ENCODE results near the gene OBSCN.

OBSCN gene

DNA sequence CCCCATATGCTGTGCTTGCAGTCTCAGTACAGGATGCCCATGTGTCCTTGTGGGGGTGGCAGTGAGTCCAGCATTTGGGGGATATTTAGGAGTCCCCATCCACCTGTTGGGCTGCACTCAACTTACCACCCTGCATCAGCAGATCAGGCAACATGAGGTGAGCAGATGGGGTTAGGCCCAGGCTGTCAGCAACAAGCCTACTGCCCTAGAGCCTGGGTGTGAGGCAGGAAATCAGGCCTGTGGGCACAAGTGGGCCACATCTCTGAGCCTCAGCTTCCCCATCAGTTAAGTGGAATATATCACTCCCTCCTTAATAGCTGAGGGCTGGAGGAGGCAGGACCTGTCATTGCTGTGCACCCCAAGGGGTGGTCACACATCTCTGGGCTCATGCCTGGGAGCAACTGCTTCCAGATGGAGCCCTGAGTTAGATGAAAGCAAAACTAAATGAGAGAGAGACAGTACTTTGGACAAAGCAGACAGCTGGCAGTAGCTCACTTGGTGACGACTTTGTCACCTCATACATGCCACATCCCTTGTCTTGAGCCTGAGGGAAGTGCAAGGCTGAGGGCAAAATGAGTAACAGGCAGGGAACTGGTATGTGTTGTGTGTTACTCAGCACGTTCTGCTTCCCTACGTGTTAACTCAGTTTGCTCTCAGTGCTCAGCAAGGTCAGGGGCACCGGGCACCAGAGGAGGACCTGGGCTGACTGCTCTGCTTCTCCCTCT is 150.4 kb downstream of the OBSCN start:
- DNase-seq (ENCODE audit: low read depth in 2 of 2) = no peak

DNA sequence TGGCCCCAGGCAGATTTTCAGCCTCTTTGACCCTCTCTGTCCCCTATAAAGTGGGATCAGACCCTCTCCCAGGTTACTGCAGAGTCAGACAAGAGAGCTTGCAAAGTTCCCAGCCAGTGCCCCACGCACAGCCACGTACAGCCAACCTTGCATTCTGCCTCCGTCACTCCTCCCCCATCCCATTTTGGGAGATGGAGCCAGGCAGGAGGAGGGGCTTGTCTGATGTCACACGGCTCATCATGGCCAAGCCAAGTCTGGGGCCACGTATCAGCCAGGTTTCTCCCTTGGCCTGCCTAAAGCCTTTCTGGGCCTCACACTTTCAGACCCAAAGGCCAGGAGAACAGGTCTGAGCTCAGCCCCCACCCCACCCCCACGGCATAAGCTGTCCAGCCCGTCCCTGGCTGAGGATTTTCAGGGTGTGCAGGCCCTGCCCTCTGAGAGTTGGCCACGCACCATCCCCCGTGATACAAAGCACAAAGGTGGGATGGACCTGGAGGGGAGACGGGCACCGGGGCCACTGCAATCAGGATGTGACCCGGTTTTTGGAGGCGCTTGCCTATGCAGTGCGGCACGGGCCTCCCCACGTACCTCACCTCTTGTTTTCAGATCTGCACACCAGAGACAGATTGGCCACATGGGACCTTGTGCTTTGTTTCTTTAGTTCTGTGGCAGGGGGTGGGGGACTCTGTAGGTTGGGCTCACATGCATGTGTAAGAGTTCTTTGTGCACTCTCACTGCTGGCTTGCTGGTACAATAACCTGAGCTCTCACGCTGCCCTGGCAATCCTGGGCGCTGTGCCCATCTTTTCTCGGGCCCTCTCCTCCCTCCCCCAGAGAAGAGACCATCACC is 151.1 kb downstream of the OBSCN start:
- DNase-seq (ENCODE audit: low read depth in 2 of 2) = no peak

DNA sequence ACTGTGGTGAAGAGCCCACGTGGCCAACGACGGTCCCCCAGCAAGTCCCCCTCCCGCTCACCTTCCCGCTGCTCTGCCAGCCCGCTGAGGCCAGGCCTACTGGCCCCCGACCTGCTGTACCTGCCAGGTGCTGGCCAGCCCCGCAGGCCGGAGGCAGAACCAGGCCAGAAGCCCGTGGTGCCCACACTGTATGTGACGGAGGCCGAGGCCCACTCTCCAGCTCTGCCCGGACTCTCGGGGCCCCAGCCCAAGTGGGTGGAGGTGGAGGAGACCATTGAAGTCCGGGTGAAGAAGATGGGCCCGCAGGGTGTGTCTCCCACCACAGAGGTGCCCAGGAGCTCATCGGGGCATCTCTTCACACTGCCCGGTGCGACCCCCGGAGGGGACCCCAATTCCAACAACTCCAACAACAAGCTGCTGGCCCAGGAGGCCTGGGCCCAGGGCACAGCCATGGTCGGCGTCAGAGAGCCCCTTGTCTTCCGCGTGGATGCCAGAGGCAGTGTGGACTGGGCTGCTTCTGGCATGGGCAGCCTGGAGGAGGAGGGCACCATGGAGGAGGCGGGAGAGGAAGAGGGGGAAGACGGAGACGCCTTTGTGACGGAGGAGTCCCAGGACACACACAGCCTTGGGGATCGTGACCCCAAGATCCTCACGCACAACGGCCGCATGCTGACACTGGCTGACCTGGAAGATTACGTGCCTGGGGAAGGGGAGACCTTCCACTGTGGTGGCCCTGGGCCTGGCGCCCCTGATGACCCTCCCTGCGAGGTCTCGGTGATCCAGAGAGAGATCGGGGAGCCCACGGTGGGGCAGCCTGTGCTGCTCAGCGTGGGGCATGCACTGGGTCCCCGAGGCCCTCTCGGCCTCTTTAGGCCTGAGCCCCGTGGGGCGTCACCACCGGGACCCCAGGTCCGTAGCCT is 152.0 kb downstream of the OBSCN start:
- no peak for DNase-seq (ENCODE audit: low read depth in 2 of 2)

DNA sequence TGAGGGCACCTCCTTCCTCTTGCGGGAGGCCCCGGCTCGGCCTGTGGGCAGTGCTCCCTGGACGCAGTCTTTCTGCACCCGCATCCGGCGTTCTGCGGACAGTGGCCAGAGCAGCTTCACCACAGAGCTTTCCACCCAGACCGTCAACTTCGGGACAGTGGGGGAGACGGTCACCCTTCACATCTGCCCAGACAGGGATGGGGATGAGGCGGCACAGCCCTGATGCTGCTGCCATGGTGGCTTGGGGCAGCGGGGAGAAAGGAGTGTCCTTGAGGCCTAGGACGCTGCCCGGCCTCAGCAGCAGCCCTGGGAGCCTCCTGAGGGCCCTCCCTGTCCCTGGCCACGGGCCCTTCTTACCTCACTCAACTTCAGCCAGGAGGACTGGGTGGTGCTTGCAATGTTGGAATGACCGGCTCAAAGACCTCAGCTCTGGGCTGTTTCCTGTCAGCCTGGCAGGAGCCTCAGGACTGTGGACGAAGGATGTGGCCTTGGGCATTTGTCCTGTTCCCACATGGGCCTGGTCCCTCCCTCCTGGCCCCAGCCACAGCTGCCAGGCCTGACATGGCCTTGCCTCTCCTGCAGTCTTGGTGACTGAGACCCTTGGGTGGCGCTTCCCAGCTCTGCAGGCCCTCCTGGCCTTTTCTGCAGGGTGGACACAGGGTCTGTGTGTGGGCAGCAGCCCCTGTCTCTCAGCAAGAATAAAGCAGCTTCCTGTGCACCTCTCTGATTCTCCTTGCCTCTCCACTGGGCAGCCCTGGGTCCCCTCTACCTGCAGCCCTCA is 152.9 kb downstream of the OBSCN start:
- DNase-seq (ENCODE audit: low read depth in 2 of 2) = no peak

DNA sequence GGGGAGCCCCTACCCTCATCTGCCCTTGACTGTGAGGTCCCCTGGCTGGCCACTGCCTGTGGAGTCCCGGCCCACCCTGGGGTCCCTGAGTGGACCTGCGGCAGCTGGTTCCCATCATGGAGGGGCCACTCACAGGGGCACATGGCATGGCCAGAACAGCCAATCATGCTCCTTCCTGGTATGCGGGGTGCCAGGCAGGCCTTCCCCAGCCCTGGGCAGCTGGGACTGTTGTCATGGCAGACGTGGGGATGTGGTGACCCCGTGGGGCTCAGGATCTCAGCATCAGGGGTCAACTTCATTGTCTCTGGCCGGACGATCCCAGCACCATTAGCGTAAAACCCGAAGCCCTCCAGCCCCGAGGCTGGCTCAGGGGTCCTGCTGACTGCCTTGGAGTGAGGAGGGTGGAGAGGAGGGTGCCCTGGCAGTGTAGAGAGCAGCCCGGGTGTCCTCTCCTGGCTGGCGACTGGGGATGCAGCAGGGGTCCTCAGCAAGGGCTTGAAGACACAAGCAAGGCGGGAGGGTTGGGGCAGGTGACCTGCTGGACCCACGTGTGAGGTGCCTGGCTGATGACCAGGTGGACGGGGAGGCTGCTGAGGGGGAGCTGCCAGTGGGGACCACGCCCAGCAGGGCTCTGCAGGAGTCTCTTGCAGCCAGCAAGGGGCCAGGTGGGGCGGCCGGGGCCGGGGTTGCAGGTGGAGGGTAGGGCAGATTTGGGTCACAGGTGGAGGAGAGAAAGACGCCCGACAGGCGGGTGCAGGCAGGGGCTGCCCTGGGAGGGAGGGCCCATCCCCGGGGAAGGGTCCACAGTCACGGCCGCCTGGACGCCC is 153.7 kb downstream of the OBSCN start:
- DNase-seq (ENCODE audit: low read depth in 2 of 2) = no peak

DNA sequence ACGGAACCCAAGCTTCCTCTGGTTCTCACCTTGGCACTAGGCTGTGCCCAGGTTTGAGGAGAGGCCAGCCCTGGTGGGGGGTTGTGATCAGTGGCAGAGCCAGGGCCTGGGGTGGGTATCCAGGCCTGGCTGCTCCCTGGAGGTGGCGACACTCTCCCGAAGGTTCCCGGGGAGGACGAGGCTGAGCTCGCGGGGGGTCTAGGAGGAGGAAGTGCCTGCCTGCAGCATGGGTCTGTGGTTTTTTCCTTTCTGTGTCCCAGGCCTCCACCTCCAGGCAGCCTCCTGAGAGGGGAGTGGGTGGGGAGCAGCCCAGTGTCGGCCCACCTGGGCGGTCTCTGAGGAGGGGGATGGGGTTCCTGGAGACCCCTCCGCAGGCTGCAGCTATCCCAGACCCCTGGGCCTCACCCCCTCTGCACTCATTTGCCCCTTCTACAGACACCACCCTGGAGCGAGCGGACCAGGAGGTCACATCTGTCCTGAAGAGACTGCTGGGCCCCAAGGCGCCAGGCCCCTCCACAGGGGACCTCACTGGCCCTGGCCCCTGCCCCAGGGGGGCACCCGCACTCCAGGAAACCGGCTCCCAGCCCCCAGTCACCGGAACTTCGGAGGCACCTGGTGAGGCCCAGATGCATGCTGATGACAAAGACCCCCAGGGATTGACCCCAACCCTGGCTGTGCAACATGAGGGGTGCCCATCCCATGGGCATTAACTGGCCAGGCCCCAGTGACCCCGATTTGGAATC is 154.5 kb downstream of the OBSCN start:
- DNase-seq (ENCODE audit: low read depth in 2 of 2) = no peak

DNA sequence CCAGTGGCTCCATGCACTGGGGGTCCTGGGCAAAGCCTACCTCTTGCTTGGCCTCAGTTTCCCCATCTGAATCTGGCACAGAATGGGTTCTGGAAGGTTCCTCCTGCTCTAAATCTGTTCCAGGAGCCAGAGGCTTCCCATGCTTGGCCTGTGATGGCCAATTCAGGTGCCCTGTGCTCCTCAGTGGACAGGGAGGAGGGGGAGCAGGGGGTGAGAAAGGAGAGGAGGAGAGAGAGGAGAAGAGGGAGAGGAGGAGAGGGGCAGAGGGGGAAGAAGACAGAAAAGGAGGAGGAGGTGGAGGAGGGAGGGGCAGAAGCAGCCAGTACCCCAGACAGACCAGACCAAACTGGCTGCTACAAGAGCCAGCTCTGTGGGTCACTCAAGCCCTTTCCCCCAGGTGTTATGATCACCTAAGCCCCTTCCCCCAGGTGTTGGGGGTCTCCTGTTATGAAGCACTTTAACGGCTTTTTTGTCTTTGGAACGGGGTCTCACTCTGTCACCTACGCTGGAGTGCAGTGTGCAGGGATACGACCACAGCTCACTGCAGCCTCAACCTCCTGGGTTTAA is 155.1 kb downstream of the OBSCN start:
- DNase-seq (ENCODE audit: low read depth in 2 of 2) = no peak

DNA sequence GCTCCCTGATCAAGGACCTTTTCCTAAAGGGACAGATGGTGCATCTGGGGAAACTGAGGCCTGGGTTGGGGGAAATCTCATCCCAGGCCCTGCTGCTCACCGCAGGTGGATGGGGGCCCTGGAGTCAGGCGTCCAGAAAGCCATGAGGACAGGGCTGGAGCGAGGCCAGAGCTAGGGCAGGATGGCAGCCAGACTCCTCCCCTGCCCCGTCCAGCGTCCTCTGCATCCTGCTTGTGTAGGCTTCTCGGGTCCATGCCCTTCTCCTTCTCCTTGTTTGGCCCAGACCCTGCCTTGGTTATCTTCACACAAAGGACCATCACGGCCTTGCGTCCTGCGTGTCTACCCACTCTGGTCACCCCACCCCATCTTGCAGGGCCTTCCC is 155.8 kb downstream of the OBSCN start:
- DNase-seq (ENCODE audit: low read depth in 2 of 2) = no peak

DNA sequence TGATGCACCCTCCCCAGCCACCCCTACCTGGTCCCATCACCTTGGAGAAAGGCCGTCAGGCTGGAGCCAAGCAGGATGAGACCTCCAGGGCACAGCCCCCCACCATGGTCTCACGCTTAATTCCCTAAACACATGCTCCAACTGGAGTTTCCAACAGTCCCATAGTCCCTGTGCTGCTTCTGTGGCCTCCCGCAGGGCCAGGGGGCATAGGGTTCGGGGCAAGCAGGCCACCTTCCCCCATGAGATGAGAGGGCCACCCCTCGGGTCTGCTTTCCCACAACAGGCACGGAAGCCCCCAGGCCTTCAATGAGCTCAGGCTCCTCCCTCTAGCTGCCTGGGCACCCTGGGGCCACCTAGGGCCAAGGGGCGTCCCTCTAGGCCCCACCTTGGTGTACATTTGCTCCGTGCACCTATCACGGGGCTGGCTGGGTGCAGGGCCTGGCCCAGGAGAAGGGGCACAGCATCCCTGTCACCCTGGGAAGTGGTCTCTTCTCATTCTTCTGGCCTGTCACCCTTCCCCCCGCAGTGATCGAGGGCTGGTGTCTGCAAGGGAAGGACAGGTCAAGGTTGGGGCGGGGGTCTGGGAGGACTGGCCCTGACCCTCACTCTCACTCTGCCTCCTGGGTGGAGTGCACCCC is 156.3 kb downstream of the OBSCN start:
- DNase-seq (ENCODE audit: low read depth in 2 of 2) = no peak

DNA sequence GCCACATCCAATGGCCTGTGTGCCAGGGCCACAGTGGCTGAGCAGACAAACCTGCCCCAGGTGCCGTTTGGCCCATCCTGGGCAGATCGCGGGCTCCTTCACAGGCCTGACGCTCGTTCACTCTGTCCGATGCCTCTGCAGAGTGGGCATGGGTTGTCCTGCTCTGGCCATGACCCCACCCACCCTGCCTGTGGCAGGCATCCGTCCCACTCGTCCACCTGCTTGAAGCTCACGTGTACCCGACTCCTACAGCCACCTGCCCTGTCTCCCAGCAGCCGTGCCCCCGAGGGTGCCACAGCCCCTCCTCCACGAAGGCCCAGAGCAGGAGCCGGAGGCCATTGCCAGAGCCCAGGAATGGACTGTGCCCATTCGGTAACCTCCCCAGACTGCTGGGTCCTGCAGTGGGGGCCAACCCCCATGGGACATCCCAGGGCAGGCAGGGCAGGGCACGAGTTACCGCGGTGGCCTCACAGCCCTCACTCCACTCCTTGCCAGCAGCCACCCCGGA is 156.9 kb downstream of the OBSCN start:
- DNase-seq (ENCODE audit: low read depth in 2 of 2) = no peak

DNA sequence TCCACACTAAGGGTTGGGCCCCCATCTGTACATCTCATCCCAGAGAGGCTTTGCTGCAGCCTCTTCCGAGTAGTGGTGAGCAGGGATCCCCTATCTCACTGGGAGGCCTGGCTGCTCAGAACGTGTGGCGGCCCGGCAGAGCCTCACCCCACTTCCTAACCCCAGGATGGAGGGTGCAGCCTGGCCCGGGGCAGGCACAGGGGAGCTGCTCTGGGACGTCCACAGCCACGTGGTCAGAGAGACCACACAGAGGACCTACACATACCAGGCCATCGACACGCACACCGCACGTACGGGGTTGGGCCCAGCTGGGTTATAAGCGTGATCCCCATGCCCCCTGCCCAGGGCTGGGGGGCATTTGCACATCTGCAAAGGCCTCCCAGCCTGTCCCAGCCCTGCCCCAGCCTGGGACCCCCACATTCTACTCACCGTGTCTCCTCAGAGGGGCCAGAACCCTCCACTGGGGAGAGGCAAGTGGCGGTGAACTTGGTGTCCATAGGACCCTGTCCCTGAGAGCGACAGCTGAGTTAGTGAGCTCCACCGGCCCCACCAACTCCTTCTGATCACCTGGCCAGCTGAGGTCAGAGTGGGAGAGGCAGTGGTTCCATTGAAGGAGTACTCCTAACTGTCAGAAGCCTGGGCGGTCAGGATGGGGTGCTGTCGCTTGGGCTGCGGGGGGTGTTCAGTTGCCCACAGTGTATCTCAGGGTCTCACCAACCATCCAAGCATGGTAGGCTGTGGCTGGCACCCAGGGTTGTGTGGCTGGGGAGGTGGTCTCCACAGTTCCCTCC is 157.6 kb downstream of the OBSCN start:
- no peak for DNase-seq (ENCODE audit: low read depth in 2 of 2)

DNA sequence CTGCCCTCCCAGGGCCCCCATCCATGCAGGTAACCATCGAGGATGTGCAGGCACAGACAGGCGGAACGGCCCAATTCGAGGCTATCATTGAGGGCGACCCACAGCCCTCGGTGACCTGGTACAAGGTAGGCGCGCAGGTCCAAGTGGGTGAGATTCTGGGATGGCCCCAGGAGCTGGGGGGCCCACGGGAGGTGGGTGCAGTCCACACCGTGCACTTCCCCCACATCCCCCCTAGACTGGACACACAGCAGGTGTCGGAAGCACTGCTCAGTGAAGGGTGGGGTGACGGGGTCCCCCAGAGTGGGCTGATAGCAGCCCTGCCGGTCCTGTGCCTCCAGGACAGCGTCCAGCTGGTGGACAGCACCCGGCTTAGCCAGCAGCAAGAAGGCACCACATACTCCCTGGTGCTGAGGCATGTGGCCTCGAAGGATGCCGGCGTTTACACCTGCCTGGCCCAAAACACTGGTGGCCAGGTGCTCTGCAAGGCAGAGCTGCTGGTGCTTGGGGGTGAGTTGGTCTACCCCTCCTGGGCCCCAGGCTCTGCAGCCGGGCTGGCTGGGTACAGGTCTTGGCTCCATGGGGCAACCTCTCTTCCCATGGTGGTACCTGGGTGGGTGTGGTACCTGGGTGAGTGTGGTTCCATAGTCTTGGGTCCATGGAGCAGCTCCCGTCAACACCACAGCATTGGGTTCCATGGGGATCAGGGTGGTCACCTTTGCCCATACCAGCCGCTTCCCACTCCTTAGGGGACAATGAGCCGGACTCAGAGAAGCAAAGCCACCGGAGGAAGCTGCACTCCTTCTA is 158.4 kb downstream of the OBSCN start:
- no peak for DNase-seq (ENCODE audit: low read depth in 2 of 2)

DNA sequence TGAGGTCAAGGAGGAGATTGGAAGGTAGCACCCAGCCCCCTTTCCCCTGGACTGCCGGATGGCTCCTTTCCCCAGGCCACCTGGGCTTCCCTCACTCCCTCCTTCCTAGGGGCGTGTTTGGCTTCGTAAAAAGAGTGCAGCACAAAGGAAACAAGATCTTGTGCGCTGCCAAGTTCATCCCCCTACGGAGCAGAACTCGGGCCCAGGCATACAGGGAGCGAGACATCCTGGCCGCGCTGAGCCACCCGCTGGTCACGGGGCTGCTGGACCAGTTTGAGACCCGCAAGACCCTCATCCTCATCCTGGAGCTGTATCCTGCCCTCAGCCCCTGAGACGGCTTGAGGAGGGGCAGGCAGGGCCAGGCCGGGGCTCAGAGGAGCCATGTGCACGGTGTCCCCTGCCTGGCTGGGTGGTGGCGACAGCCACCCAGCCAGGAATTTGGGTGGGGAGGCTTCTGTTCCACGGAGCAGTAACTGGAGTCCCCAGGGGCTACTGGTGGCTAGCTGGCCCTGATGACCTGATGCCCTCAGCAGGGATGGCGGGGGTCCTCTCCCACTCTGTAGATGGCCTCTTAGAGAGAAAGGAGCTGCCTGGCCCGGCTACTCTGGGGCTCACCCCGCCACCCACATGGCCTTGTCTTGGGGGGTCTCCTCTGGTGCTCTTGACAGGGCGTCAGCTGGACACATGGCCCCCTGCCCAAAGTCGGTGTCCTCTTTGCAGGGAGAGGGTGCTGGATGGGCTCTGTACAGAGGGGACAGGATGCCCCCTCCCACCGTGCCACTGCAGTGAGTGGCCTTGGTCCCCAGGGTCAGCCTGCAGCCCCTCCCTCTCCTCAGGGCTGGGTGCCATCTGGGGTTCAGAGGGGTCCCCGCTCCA is 159.3 kb downstream of the OBSCN start:
- no peak for DNase-seq (ENCODE audit: low read depth in 2 of 2)

DNA sequence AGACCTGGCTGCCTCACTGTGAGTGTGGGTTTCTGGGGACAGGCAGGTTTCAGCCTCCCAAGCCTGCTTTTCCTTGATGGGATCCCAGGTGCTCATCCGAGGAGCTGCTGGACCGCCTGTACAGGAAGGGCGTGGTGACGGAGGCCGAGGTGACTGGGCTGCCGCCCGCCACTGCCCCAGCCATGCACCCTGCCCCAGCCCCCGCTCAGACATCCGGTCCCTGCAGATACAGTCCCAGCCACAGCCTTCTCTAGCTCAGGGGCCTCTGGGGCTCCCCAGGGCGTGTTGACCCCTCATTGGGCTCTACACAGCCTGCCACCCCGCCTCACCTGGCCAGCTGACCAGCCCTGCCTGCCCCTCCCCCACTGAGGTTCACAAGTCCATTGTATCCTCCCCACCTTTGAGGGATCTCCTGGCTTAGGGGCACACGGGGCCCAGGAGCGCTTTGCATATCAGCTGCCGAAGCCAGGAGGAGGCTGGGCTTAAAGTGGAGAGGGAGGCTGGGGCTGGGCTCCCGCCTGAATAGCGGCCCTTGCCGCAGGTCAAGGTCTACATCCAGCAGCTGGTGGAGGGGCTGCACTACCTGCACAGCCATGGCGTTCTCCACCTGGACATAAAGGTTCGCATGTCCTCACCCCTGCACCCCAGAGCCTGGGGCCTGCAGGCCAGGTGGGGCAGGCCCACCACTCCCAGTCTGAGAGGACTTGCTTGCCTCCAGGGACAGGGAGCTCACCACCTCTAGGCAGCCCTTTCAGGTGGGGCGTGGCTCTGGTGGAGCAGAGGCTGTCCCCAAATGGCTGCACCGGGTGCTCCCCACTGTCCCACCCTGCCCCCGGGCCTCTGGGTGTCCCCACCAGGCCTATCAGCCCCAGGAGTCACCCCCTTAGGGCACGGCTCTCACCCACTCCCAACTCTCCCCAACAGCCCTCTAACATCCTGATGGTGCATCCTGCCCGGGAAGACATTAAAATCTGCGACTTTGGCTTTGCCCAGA is 160.3 kb downstream of the OBSCN start:
- DNase-seq (ENCODE audit: low read depth in 2 of 2) = no peak

All from stimulated activated CD8-positive, alpha-beta memory T cell treated with anti-CD3 and anti-CD28 coated beads, Interleukin-15, amount 100 ng/mL, for 4 hours (primary cell).